T-helper 1 cell treated with Interleukin-12 subunit alpha and Interleukin-12 subunit beta and Interleukin-4 antibody, amounts not matched to agents 30 ng/mL and 1 ng/mL, for 36 hours (primary cell): ENCODE results near the gene CCNYL1. TPM values are rescaled to one million over a fixed set of nuclear protein-coding genes. Genes with fewer than 3 reads are reported as not detected.
"Not testable (repeated sequence)": the region's sequence is repeated elsewhere in the genome, so short reads cannot be mapped to it uniquely, and the experiment has no call there.

ENCODE experiments used
- intact Hi-C: fragments of 100-400 bp; cut with micrococcal nuclease; formaldehyde crosslinking; loops from one replicate; pipeline ENCODE4 v1.15.1; 2024
- total RNA-seq: library from RNA; stranded (reverse); gene quantifications from 2 replicates; pipeline ENCODE4 v1.2.3, GENCODE V29; 2022

CCNYL1 gene
- total RNA-seq, 1 donor from 2014 or later: 8.9 TPM

DNA sequence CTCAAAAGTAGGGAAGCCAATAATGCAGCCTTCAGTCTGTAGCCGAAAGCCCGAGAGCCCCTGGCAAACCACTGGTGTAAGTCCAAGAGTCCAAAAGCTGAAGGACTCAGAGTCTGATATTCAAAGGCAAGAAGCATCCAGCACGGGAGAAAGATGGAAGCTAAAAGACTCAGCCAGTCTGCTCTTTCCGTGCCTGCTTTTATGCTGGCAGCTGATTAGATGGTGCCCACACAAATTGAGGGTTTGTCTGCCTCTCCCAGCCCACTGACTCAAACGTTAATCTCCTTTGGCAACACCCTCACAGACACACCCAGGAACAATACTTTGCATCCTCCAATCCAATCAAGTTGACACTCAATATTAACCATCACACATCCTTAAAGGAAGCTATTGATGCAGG lies 14.5 kb upstream of the CCNYL1 start:
- intact Hi-C loops: not testable (repeated sequence)

DNA sequence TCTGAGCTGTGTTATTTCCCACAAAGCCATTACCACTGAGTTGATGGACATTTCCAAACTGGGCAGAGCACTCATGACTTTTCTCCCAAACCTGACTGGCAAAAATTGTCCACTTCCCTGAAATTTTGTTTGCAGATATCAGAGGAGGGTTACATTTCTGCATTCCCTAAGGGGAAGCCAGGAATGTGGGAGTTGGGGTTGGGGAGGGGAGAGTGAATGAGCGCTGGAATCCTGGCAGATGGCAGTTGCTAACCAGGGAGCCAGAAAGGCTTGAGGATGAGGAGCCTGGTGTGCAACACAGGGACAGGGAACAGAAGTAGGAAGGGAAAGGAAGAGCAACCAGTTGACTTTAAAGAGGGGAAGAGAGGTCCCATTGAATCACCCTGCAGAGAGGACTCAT lies 14.0 kb upstream of the CCNYL1 start:
- intact Hi-C loops: no loop called here

DNA sequence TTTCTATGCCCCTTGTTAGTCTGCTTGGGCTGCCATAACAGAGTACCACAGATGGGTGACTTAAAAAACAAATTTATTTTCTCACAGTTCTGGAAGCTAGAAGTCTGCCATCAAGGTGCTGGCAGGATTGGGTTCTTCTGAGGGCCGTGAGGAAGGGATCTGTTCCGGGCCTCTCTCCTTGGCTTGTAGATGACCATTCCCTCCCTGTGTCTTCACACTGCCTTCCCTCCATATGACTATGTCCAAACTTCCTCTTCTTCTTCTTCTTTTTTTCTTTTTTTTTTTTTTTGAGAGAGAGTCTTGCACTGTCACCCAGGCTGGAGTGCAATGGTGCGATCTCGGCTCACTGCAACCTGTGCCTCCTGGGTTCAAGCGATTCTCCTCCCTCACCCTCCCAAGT lies 13.1 kb upstream of the CCNYL1 start:
- intact Hi-C loops: no loop called here

DNA sequence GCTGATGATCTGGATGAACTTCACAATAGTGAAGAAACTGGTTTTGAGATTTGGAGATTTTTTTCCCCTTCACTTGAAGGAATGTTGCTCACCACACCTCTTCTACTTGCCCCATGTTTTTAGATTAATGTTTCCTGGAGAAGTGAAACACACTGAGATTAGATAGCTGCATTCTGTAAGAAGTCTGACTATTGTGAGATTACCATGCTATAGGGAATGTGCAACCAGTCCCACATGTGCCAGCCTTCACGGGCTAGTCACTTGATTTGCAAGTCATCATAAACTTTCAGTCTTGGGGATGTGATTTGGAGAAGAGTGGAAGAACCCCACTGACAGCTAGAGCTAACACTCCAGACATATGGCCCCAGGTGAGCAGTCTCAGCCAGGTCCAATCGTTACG lies 7.4 kb upstream of the CCNYL1 start:
- intact Hi-C loops: no loop called here

DNA sequence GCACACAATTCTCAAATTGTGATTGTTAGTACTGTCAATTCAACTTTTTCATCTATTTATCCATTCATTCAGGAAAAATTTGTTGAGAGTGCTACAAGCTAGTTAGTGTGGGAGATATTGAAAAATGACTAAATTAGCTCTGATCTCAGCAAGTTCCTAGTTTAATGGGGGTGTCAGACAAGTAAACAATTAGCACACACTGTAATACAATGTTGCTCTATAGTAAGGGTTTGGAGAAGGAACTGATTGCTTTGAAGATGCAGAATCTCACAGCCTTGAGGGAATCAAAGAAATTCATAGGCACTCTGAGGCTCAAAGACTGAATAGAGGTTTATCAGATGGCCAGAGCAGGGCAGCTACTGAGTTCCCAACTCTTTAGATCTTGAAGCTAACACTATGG lies 6.8 kb upstream of the CCNYL1 start:
- intact Hi-C loops: no loop called here

DNA sequence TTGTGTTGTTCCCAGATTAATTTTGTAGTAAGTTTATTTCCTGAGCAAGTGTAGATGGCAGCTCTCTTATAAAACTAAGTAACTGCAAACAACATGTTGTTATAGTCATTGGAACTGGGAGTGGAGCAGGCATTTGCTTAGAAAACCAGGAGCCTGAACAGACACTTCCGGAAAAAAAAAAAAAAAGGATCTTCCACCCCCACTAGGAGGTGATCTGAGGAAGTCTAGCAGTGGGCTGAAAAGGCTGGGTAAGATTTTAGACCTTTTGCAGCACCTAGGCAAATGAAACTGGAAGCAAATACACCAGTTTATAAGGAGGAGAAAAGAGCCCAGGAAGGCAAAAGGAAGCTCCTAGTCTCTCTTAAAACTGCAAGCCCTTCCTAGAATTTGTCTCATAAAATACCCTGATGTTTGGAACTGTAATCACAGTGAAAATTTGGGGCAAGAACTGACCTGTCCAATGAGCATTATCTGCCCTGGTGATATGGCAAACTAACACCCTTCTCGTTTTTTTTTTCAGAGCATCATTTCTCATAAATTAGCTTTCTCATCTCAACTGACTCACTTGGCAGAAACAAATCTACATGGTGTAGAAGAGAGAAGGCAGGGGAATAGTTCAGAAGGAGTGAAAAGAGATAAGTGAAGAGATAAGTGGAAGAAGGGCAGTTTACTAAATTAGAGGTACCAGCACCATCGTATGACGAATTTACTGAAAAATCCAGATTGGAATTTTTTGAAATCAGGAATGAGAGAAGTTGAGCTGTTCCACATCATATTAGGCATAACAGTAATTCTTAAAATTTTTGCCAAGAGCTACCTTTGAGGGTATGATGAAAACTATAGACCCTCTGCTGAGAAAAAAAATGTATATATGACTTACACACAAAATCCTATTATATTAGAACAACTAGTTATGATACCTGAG lies 4.2 kb upstream of the CCNYL1 start:
- intact Hi-C loops: no loop called here

DNA sequence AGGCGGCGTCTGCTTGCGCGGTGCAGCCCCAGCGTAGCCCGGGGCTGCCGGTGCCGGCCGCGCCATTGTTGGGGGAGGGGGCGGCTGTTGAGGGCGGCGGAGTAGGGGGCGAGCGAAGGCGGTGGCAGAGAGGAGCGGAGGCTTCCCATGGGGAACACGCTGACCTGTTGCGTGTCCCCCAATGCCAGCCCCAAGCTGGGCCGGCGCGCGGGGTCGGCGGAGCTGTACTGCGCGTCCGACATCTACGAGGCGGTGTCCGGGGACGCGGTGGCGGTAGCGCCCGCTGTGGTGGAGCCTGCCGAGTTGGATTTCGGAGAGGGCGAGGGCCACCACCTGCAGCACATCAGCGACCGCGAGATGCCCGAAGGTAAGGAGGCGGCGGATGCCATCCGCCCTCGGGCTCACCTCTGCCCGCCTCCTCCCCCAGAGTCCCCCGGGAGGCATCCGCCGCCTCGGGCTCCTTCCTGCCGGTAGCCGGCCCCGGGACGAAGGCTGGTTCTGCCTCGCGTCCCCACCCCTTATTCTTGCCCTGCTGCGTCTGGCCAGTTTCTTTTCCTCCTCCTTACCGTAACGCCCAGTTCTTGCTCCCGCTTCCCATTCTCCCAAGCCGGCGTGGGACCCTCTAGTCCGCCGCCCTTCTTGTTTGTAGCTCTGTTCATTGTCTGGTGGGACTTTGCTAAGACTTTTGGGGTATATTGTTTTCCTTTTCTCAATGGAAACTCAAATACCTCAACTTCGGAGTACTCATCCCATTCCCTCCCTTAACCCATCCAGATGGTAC lies 500 bp downstream of the CCNYL1 start:
- intact Hi-C loops: loop anchor here (1.0 to 5.0 kb wide), 12 partner anchors 57 to 1625 kb away; partner anchors contain the start of genes CREB1, EEF1B2, FASTKD2 and FZD5

DNA sequence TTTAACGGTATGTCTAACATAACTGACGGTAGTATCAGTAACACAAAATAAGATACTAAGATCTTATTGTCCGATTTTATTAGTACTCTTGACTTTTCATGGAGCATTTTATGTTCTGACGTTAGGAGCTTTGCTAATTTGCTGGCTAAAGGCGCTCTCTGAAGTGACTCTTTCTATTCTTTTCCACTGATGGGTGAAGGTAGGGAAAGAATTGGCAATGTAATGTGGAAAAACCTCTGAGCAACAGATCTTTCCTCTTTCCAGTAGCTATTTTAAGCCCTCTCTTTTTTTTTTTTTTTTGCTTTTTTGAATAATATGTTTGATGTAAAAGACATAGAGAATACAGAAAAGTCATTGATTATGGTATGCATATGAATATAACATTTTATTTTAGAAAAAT lies 4.6 kb downstream of the CCNYL1 start:
- intact Hi-C loops: no loop called here

DNA sequence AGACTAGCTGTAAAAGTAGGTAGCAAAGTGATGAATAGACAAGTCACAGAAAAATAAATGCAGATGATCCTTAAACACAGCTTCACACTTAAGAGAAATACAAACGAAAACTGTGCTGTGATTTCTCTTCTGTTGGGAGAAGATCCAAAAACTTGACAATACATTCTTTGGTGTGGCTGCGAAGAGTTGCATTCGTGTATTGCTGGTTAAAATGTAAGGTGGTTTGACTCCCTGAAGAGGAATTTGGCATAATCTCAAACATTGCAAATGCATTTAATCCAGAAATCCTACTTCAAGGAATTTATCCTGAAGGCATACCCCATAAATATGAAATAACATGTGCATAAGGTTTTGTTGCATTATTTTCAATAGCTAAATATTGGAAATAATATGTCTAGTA lies 7.1 kb downstream of the CCNYL1 start:
- intact Hi-C loops: no loop called here

DNA sequence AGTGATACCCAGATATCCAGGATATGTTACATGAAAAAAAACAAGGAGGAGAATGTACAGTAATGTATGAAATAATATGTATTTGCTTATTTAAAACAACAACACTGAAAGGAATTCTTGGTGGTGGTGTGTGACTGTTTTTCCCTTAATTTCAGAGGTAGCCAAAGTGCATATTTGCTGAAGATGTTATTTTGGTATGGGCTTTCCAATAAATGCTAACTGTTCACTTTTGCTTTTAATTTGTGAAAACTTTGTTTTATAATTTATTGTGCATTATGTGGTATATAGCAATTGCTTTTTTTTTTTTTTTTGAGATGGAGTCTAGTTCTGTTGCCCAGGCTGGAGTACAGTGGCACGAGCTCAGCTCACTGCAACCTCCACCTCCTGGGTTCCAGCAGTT lies 7.6 kb downstream of the CCNYL1 start:
- intact Hi-C loops: no loop called here

DNA sequence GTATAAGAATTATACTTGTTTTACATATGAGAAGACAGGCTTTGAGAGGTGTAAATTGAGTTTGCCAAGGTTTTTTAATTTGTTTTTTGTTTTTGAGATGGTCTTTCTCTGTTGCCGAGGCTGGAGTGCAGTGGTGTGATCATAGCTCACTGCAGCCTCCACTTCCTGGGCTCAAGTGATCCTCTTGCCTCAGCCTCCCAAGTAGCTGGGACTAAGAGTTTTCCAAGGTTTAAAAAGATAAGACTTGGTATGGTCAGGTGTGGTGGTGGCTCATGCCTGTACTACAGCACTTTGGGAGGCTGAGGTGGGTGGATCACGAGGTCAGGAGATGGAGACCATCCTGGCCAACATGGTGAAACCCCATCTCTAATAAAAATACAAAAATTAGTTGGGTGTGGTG lies 8.2 kb downstream of the CCNYL1 start:
- intact Hi-C loops: not testable (repeated sequence)

DNA sequence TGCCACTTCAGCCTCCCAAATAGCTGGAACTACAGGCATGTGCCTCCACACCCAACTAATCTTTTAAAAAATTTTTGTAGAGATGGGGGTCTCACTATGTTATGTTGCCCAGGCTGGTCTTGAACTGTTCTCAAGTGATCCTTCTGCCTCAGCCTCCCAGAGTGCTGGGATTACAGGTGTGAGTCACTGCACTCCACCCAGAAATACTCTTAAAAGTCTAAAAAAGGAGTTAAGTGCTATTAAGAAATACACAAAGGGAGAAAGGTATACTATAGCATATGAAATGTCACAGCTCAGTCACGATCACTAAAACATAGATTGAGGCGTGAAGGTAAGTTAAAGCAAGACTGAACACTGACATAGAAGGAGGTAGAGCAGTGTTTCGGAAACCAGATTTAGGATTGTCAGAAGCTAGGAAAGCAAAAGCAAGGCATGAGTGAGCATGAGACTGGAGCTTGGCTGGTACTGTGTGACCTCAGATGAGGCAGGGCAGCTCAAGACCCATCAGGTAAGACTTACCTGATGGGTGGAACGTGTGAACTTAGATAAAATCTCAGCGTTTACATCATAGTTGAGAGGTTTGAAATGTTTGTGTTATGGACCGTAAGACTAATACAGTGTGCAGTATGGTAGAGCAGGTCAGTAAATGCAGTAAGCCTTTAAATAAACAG lies 9.2 kb downstream of the CCNYL1 start:
- intact Hi-C loops: no loop called here

DNA sequence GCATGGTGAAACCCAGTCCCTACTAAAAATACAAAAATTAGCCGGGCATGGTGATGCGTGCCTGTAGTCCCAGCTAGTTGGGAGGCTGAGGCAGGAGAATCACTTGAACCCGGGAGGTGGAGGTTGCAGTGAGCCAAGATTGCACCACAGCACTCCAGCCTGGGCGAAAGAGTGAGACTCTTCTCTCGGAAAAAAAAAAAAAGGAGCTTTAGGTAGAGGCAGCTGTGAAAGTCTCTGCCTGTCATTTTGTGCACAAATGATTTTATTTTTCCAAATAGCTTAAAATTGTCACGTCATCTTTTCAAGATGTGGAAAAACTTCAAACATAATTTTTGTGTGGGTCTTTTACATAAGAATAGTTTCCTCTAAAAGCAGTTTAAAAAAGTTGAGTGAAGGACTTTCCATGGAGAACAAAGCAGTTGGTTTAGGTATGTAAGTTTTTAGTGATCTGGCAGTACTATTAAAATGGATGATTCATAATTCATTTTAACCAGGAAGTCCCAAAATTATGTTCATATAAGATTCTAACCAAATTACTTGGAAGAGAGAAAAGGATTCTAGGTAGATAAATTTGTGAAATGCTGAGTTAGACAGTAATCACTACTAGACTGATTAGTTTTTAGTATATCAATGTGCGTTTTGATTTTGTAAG lies 11.5 kb downstream of the CCNYL1 start:
- intact Hi-C loops: no loop called here

DNA sequence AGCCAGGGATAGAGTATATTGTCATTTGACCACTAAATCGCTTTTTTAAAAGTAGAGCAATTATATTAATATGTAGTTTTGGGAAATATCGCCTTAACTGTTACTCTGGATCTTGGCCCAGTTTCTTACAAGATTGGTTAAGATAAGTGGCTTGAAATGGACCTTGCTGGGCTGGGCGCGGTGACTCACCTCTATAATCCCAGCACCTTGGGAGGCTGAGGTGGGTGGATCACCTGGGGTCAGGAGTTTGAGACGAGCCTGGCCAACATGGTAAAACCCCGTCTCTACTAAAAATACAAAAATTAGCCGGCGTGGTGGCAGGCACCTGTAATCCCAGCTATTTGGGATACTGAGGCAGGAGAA lies 12.0 kb downstream of the CCNYL1 start:
- intact Hi-C loops: not testable (repeated sequence)

DNA sequence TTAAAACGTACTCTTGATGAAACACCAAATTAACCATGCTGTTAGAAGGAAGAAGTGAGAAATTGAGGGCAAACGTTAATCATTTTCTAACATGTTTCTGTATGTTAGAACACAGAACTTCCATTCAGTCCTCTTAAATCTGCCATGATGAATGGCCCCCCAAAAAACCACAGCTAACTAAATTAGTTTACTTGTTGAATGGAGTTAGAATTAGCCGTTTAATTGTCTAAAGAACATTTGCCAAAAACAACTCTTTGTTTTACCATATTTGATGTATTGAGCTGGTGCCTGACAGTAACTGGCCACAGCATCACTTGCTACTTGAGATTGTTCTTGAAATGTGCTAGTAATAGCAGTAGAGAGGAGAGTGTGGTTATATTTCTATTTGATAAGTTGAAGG lies 12.7 kb downstream of the CCNYL1 start:
- intact Hi-C loops: no loop called here

DNA sequence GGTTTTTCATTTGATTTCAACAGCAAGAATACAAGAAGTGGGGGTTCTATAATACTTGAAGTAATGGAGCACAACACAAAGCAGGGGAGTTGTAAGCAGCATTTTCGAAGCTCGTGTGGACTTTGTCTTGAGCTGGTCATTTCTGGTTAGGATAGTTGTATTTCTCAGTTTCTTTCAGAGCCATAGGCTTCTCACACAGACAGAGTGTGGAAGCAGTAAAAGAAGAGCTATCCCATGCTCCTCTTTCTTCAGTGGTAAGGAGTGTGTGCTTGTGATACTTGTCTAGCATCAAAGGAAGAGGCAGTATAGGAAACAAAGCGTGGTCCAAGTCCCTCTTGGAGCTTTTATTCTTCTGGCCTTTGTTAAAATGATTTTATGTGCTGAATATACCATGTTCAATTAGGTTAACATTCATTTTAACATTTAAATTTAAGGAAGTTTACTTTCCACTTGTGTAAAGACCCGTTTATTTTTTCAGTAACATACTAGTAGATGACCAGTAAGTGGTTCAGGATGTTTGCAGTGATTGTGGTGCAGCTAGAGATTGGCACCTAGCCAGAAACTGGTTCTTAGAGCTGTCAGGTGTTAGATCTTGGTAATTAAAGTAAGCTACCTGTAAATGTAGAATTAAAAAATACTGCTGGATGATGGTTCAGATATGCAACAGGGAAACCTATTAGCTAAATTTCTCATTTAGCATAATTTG lies 14.6 kb downstream of the CCNYL1 start:
- intact Hi-C loops: no loop called here

DNA sequence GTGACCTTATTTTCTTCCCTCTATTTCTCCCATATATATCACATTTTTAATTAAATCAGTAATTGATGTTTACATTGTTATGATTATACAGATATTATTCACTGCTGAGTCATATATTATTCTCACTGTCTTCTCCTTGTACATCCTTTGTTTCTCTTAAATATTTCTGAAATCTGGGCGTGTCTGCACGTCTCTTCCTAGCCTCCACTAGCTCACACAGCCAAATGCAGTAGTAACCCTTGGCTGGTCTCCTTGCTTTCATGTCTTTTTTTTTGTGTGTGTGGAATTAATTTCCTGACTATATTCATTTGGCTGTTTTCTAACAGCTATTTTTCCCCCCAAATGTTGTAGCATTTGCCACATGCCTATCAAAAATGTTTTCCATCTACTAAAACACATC lies 15.8 kb downstream of the CCNYL1 start:
- intact Hi-C loops: no loop called here

DNA sequence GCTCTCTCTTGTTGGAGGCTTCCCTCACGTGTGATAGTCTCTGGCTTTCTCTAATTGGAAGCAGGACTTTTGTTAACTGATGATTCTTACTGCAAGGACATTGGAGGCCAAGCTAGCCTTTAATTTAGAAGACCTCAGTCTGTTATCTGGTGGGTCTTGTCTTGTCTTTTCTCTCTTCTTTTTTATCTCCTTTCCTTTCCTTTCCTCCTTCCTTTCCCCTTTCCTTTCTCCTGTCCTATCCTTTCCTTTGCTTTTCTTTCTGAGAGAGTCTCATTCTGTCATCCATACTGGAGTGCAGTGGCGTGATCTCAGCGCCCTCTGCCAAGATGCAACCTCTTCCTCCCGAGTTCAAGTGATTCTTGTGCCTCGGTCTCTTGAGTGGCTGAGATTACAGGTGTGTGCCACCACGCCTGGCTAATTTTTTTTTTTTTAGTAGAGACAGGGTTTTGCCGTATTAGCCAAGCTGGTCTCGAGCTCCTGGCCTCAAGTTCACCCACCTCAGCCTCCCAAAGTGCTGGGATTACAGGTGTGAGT lies 18.1 kb downstream of the CCNYL1 start:
- intact Hi-C loops: no loop called here

DNA sequence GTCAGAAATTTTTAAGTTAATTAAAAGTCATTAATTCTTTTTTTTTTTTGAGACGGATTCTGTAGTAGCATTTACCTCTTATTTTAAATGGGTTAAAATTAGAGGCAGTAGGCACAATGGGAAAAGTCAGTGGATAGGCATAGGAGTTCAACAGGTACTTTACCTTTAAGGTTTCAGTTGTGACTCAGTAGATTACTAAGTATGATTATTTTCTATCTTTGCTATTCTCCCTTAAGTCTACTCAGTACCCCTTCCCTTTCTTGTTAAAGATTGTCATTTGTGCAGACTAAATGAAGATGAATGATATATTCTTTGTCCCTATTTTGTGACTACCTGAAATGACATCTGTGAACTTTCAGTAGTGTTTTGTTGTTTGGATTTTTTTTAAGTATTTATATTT lies 19.7 kb downstream of the CCNYL1 start:
- intact Hi-C loops: no loop called here

DNA sequence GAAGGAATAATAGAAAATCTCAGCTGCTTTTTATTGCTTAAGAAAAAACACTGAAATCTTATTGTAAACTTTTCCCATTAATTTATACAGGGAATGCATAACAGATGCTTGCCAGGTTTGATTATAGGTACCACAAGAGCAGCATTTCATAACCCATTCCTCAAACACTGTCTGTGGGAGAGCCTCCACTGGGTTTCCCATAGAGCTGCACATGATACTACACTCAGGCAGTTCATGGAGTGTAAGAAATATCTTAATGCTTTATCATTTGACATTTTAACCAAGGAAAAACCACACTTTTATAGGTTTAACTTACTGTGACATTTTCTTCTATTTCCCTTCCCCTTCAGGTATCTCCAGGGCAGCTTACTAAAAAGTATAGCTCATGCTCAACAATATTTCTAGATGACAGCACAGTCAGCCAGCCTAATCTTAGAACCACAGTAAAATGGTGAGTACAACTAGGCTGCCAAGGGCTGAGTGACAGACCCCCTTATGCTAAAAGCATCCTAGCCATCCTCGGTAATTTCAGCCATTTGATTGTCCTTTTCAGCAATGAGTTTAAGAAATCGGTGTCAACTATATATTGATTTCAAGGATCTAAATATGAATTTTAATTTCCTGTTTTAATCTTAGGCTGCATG lies 22.3 kb downstream of the CCNYL1 start:
- intact Hi-C loops: no loop called here
